Retinal pigment epithelial cell (primary cell): ENCODE measurements around the gene OPCML.

Experiments used
- DNase-seq: peaks from one replicate; pipeline ENCODE4 v3.0.0-alpha.2; 2010; ENCODE audit warnings: low read depth
- H3K4me3 ChIP-seq: 2 replicates; pipeline ENCODE4 v1.5.1; 2011; ENCODE audit warnings: mild to moderate bottlenecking, low read length, control low read depth, moderate library complexity
- TF ChIP-seq, protein P1 (sequence below): conservative IDR thresholded peaks from 2 replicates; pipeline ENCODE4 v1.5.1; 2011; ENCODE audit warnings: low read depth, low read length, control low read depth, inconsistent platforms

Gene OPCML

DNA sequence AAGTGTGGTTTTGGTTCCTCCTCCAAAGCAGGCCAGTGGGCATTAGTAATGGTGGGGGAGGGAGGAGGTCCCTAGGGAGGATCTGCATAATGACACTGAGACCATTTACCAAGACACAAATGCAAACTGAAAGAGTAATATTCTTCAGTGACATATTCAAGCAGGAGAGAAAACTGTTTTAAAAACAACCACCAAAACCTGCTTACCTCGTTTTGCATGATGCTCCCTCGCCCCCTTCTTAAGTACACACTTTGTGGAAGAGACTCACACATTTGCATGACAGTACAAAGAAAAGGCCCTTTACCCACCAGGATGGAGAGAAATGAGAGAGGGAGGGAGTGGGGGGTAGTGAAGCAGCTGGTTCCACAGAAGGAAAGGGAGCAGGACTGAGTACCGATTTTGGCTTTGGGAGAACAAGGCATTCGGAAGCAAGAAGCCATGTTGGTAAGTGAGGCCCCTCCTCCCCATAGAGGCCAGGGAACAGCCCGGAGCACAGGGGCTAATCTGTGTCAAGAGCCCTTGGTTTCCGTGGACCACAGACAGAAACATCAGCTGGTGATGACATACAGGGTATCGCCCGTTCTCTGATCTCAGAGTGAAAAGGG is 13.0 kb upstream of the OPCML start:
- no peak for DNase-seq
- no peak overlapping the region for H3K4me3 ChIP-seq
- TF ChIP-seq, protein P1, sequence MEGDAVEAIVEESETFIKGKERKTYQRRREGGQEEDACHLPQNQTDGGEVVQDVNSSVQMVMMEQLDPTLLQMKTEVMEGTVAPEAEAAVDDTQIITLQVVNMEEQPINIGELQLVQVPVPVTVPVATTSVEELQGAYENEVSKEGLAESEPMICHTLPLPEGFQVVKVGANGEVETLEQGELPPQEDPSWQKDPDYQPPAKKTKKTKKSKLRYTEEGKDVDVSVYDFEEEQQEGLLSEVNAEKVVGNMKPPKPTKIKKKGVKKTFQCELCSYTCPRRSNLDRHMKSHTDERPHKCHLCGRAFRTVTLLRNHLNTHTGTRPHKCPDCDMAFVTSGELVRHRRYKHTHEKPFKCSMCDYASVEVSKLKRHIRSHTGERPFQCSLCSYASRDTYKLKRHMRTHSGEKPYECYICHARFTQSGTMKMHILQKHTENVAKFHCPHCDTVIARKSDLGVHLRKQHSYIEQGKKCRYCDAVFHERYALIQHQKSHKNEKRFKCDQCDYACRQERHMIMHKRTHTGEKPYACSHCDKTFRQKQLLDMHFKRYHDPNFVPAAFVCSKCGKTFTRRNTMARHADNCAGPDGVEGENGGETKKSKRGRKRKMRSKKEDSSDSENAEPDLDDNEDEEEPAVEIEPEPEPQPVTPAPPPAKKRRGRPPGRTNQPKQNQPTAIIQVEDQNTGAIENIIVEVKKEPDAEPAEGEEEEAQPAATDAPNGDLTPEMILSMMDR, result no peak

DNA sequence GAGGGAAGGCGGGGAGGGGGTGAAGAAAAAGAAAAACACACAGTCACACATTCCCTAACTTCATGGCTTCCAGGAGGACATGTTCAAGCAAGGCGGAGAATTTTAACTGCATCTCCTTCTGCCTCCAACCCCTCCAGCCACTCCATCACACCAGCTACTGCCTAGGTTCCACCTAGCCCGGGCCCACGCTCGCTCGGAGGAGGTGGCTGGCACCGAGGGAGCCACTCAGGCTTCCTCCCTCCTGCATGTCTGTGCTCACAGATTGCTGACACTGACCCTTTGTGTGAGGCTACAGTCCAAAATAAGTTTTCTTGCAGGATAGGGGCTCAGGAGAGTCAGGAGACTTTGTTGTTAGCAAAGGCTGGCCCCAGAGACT is 9.4 kb upstream of the OPCML start:
- H3K4me3 ChIP-seq, result no peak overlapping the region
- DNase-seq, result no peak
- TF ChIP-seq, protein P1, result no peak

DNA sequence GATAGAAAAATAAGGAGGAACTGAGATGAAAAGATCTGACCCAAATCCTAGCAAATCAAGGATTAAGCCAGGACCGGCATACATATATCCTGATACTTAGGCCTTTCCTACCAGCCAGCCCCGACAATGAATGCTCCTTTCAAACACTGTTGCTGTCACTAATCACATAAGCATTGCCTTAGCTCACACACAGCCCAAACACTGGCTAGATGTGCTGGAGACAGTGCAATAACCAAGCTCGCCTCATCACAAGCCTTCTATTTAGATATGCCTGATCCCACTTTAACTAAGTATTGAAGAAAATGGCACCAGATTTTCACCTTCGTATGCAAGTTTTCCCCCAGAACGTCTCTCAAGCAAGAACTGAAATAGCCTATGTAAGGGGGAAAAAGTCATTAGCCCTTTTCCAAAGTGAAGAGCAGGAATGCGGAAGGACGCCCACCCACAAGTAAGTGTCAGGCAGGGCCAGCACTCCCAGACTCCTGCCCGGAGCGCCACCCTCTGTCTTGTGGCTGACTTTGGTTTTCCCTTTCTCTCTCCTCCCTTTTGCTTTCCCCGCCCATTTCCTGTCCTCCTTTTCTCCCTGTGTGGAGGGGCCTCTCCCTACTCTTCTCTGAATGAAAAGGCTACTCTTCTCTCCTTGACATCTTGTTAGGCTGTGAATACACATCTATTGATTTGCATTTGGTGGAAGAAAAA is 8.9 kb upstream of the OPCML start:
- TF ChIP-seq, protein P1, result no peak
- no peak overlapping the region for H3K4me3 ChIP-seq
- no peak for DNase-seq

DNA sequence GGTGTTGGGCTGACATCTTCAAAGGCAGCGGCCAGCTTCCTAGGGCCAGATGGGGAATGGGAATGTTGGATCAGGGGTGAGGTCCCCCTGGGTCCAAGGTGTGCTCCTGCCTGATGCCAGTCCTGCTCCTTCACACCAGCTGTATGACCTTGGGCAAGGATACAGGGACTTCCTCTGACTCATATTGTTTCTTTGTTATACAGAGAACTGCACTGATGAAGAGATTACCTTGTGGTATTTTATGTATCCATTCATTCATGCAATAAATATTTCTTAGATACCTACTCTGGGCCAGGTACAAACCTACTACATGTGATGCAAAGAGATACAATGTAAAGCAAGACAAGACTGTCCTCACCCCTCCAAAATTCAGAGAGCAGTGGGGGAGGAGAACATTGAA is 3.9 kb upstream of the OPCML start:
- TF ChIP-seq, protein P1, result no peak
- no peak overlapping the region for H3K4me3 ChIP-seq
- DNase-seq, result no peak

DNA sequence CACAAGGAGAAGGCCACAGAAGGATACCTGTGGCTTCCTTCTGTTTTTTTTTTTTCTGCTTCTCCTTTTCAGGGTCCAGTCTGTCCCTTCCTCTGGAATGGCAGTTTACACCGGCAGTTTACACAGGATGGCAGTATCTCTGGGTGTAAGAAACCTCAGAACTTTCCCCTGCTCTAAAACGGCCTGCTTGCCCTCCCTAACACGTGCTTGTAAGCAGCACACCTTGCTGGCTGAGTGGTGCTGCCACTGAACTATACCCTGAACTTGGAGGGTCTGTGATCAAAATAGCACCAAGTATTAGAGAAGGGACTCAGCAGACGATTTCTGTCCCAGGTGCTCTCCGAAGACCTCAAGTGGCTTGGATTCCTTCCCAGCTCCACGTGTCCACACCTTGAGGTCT is 904 bp upstream of the OPCML start:
- TF ChIP-seq, protein P1, result no peak
- no peak overlapping the region for H3K4me3 ChIP-seq
- no peak for DNase-seq

DNA sequence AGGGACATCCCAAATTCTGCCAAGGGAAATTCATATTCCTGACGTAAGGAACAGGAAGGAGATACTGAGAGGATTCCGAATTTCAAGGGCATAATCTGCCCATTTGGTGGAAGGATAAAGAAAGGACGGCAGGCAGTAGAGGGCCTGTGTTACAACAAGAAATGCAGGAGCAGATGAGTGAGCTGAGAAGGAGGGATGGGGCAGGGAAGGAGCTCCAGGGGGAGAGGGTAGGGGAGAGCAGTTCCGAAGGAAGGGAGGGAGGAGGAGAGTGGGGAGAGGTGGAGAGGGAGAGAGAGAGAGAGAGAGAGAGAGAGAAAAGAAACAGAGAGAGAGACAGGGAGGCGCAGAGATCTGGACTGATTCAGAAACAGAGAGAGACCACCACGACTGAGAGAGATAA is 843 bp downstream of the OPCML start:
- H3K4me3 ChIP-seq, result no peak overlapping the region
- TF ChIP-seq, protein P1, result no peak
- DNase-seq, result no peak

DNA sequence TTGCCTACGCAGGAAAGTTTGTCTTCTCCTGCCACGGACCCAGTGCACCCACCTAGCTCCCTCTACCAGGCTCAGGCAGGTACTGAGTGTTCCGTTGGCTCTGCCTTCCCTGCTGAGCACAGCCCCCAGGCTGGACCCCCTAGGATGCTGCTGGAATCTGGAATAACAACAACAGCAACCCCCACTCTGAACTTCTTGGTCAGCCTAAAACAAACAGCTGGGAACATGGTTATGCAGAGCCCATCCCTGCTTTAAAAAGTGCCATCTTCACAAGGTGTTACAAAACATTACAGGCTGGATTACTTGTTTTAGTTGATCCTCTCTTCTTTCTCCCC is 1.8 kb downstream of the OPCML start:
- no peak overlapping the region for H3K4me3 ChIP-seq
- no peak for DNase-seq
- TF ChIP-seq, protein P1, result no peak
